Measurements from ENCODE around the gene KLHDC3. TPM values are rescaled to one million over a fixed set of nuclear protein-coding genes. Genes with fewer than 3 reads are reported as not detected.
"Not testable (repeated sequence)": the region's sequence is repeated elsewhere in the genome, so short reads cannot be mapped to it uniquely, and the experiment has no call there.

The KLHDC3 gene
- total RNA-seq, 1 experiment from 2014 or later: 53.7 TPM

GRCh38 chr6:43035495-43036194 is 21.6 kb downstream of the KLHDC3 start:
- no peaks in the 10 kb centered on the region for H3K9me2 ChIP-seq (replicated peaks; ENCODE audit: insufficient read depth, low read length)
- no peak overlapping the region for H3K4me2 ChIP-seq (ENCODE audit: low read depth, low read length, poor library complexity, severe bottlenecking)
- H3K4me3 ChIP-seq (ENCODE audit: low read length): no peak overlapping the region
- H3K27ac ChIP-seq (ENCODE audit: low read length): no peak overlapping the region
- no peaks in the 10 kb centered on the region for H3K9me3 ChIP-seq (ENCODE audit: low read length)
- DNase-seq: no peak
- no peaks in the 10 kb centered on the region for H4K20me1 ChIP-seq (ENCODE audit: insufficient read depth, low read depth, low read length)
- no peaks in the 10 kb centered on the region for H3K27me3 ChIP-seq (ENCODE audit: low read length)
- no peaks in the 10 kb centered on the region for H3K79me2 ChIP-seq (ENCODE audit: low read length)
- no peaks in the 10 kb centered on the region for H3K4me1 ChIP-seq (ENCODE audit: low read length)
- no peak overlapping the region for H3K9ac ChIP-seq (ENCODE audit: low read length)
- H3K36me3 ChIP-seq (ENCODE audit: insufficient read depth, low read length): peaks cover 8% of the 10 kb centered on the region; the same call in 1 of the 2 replicates
- H2AFZ ChIP-seq (ENCODE audit: low read length): no peak overlapping the region

- H3K79me2 ChIP-seq (ENCODE audit: low read length): no peaks in the 10 kb centered on the region
- H3K4me2 ChIP-seq (ENCODE audit: low read depth, low read length, poor library complexity, severe bottlenecking): no peak overlapping the region
- no peak for DNase-seq
- no peaks in the 10 kb centered on the region for H3K9me2 ChIP-seq (replicated peaks; ENCODE audit: insufficient read depth, low read length)
- no peak overlapping the region for H3K4me3 ChIP-seq (ENCODE audit: low read length)
- H3K27ac ChIP-seq (ENCODE audit: low read length): no peak overlapping the region
- H3K27me3 ChIP-seq (ENCODE audit: low read length): no peaks in the 10 kb centered on the region
- no peaks in the 10 kb centered on the region for H4K20me1 ChIP-seq (ENCODE audit: insufficient read depth, low read depth, low read length)
- H2AFZ ChIP-seq (ENCODE audit: low read length): no peak overlapping the region
- no peak overlapping the region for H3K9ac ChIP-seq (ENCODE audit: low read length)
- H3K9me3 ChIP-seq (ENCODE audit: low read length): no peaks in the 10 kb centered on the region
- peaks cover 8% of the 10 kb centered on the region; the same call in 1 of the 2 replicates for H3K36me3 ChIP-seq (ENCODE audit: insufficient read depth, low read length)
- H3K4me1 ChIP-seq (ENCODE audit: low read length): no peaks in the 10 kb centered on the region
Measured at GRCh38 chr6:43036712-43037111, 22.7 kb downstream of the KLHDC3 start.

- no peak overlapping the region for H3K4me3 ChIP-seq (ENCODE audit: low read length)
- H4K20me1 ChIP-seq (ENCODE audit: insufficient read depth, low read depth, low read length): no peaks in the 10 kb centered on the region
- H3K9me2 ChIP-seq (replicated peaks; ENCODE audit: insufficient read depth, low read length): no peaks in the 10 kb centered on the region
- no peak overlapping the region for H3K9ac ChIP-seq (ENCODE audit: low read length)
- H3K27me3 ChIP-seq (ENCODE audit: low read length): no peaks in the 10 kb centered on the region
- no peak overlapping the region for H3K4me2 ChIP-seq (ENCODE audit: low read depth, low read length, poor library complexity, severe bottlenecking)
- H3K4me1 ChIP-seq (ENCODE audit: low read length): no peaks in the 10 kb centered on the region
- no peak overlapping the region for H2AFZ ChIP-seq (ENCODE audit: low read length)
- peaks cover 8% of the 10 kb centered on the region; the same call in 1 of the 2 replicates for H3K36me3 ChIP-seq (ENCODE audit: insufficient read depth, low read length)
- no peaks in the 10 kb centered on the region for H3K9me3 ChIP-seq (ENCODE audit: low read length)
- no peak overlapping the region for H3K27ac ChIP-seq (ENCODE audit: low read length)
- no peaks in the 10 kb centered on the region for H3K79me2 ChIP-seq (ENCODE audit: low read length)
- no peak for DNase-seq
Measured at GRCh38 chr6:43037197-43037596, 23.1 kb downstream of the KLHDC3 start.

GRCh38 chr6:43037706-43038105 is 23.7 kb downstream of the KLHDC3 start:
- Histone ChIP-seq H3K9me3 (ENCODE audit: low read length) (no peaks in the 10 kb centered on the region), H3K4me1 (ENCODE audit: low read length) (no peaks in the 10 kb centered on the region), H2AFZ (ENCODE audit: low read length) (no peak overlapping the region), H3K27ac (ENCODE audit: low read length) (no peak overlapping the region), H3K9ac (ENCODE audit: low read length) (no peak overlapping the region), H3K9me2 (replicated peaks; ENCODE audit: insufficient read depth, low read length) (no peaks in the 10 kb centered on the region), H4K20me1 (ENCODE audit: insufficient read depth, low read depth, low read length) (no peaks in the 10 kb centered on the region), H3K36me3 (ENCODE audit: insufficient read depth, low read length) (peaks cover 8% of the 10 kb centered on the region; the same call in 1 of the 2 replicates), H3K4me3 (ENCODE audit: low read length) (no peak overlapping the region), H3K79me2 (ENCODE audit: low read length) (no peaks in the 10 kb centered on the region), H3K27me3 (ENCODE audit: low read length) (no peaks in the 10 kb centered on the region), H3K4me2 (ENCODE audit: low read depth, low read length, poor library complexity, severe bottlenecking) (no peak overlapping the region)
- DNase-seq: no peak

- Histone ChIP-seq H3K4me3 (ENCODE audit: low read length) (no peak overlapping the region), H3K27me3 (ENCODE audit: low read length) (no peaks in the 10 kb centered on the region), H3K4me1 (ENCODE audit: low read length) (no peaks in the 10 kb centered on the region), H3K9me3 (ENCODE audit: low read length) (no peaks in the 10 kb centered on the region), H2AFZ (ENCODE audit: low read length) (no peak overlapping the region), H3K36me3 (ENCODE audit: insufficient read depth, low read length) (peaks cover 8% of the 10 kb centered on the region; the same call in 1 of the 2 replicates), H3K4me2 (ENCODE audit: low read depth, low read length, poor library complexity, severe bottlenecking) (no peak overlapping the region), H3K79me2 (ENCODE audit: low read length) (no peaks in the 10 kb centered on the region), H4K20me1 (ENCODE audit: insufficient read depth, low read depth, low read length) (no peaks in the 10 kb centered on the region), H3K9ac (ENCODE audit: low read length) (no peak overlapping the region), H3K27ac (ENCODE audit: low read length) (no peak overlapping the region), H3K9me2 (replicated peaks; ENCODE audit: insufficient read depth, low read length) (no peaks in the 10 kb centered on the region)
- no peak for DNase-seq
Measured at GRCh38 chr6:43038727-43039126, 24.7 kb downstream of the KLHDC3 start.

GRCh38 chr6:43040542-43041257 is 26.7 kb downstream of the KLHDC3 start:
- Histone ChIP-seq H3K4me3 (ENCODE audit: low read length) (no peak overlapping the region), H3K36me3 (ENCODE audit: insufficient read depth, low read length) (0 out of 2 replicates have a peak, but pooled peaks cover 4% of the 10 kb centered on the region), H3K4me1 (ENCODE audit: low read length) (no peaks in the 10 kb centered on the region), H3K27me3 (ENCODE audit: low read length) (no peaks in the 10 kb centered on the region), H3K9me2 (replicated peaks; ENCODE audit: insufficient read depth, low read length) (no peaks in the 10 kb centered on the region), H3K9me3 (ENCODE audit: low read length) (no peaks in the 10 kb centered on the region), H3K27ac (ENCODE audit: low read length) (no peak overlapping the region), H2AFZ (ENCODE audit: low read length) (no peak overlapping the region), H3K9ac (ENCODE audit: low read length) (no peak overlapping the region), H3K4me2 (ENCODE audit: low read depth, low read length, poor library complexity, severe bottlenecking) (no peak overlapping the region), H3K79me2 (ENCODE audit: low read length) (no peaks in the 10 kb centered on the region), H4K20me1 (ENCODE audit: insufficient read depth, low read depth, low read length) (no peaks in the 10 kb centered on the region)
- no peak for DNase-seq

- H3K9me2 ChIP-seq (replicated peaks; ENCODE audit: insufficient read depth, low read length); H3K79me2 ChIP-seq (ENCODE audit: low read length); H3K4me1 ChIP-seq (ENCODE audit: low read length); H3K9me3 ChIP-seq (ENCODE audit: low read length); H3K4me3 ChIP-seq (ENCODE audit: low read length); DNase-seq; H3K27ac ChIP-seq (ENCODE audit: low read length); H2AFZ ChIP-seq (ENCODE audit: low read length); H3K27me3 ChIP-seq (ENCODE audit: low read length); H3K36me3 ChIP-seq (ENCODE audit: insufficient read depth, low read length); H4K20me1 ChIP-seq (ENCODE audit: insufficient read depth, low read depth, low read length); H3K9ac ChIP-seq (ENCODE audit: low read length); H3K4me2 ChIP-seq (ENCODE audit: low read depth, low read length, poor library complexity, severe bottlenecking): not testable (repeated sequence)
Measured at GRCh38 chr6:43041475-43041874, 27.4 kb downstream of the KLHDC3 start.

GRCh38 chr6:43043310-43043709 is 29.3 kb downstream of the KLHDC3 start:
- no peak overlapping the region for H3K27ac ChIP-seq (ENCODE audit: low read length)
- H3K9me2 ChIP-seq (replicated peaks; ENCODE audit: insufficient read depth, low read length): no peaks in the 10 kb centered on the region
- no peak overlapping the region for H3K4me3 ChIP-seq (ENCODE audit: low read length)
- H3K36me3 ChIP-seq (ENCODE audit: insufficient read depth, low read length): peaks cover 7% of the 10 kb centered on the region; the same call in 1 of the 2 replicates
- no peaks in the 10 kb centered on the region for H3K4me1 ChIP-seq (ENCODE audit: low read length)
- no peak overlapping the region for H3K9ac ChIP-seq (ENCODE audit: low read length)
- DNase-seq: peak; percentile 35
- no peak overlapping the region for H3K4me2 ChIP-seq (ENCODE audit: low read depth, low read length, poor library complexity, severe bottlenecking)
- H2AFZ ChIP-seq (ENCODE audit: low read length): no peak overlapping the region
- no peaks in the 10 kb centered on the region for H3K79me2 ChIP-seq (ENCODE audit: low read length)
- H4K20me1 ChIP-seq (ENCODE audit: insufficient read depth, low read depth, low read length): no peaks in the 10 kb centered on the region
- no peaks in the 10 kb centered on the region for H3K9me3 ChIP-seq (ENCODE audit: low read length)
- no peaks in the 10 kb centered on the region for H3K27me3 ChIP-seq (ENCODE audit: low read length)
